Activated naive CD4-positive, alpha-beta T cell (primary cell): Measurements from ENCODE around the gene RASA1.

Experiments used
- DNase-seq, 4 experiments: peaks; one replicate each; lab custom pipeline; 2025; lab: John Stamatoyannopoulos, UW

RASA1 gene

DNA sequence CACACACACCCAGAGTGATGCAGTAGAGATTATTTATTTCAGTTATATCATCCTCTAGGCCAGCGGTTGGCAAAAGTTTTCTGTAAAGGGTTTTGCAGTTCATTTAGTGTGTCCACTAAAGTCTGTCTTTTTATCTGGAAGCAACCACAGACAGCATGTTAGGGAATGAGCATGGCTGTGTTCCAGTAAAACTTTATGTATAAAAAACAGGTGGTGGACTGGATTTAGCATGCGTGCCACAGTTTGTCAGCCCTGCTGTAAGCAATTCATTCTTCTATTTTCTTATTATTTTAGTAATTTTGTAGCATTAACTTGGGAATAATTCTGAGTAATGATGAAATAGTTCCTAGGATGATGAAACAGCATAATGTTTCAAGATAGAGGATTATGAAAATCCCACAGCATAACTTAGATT is 93.4 kb downstream of the RASA1 start:
- DNase-seq: no peak

DNA sequence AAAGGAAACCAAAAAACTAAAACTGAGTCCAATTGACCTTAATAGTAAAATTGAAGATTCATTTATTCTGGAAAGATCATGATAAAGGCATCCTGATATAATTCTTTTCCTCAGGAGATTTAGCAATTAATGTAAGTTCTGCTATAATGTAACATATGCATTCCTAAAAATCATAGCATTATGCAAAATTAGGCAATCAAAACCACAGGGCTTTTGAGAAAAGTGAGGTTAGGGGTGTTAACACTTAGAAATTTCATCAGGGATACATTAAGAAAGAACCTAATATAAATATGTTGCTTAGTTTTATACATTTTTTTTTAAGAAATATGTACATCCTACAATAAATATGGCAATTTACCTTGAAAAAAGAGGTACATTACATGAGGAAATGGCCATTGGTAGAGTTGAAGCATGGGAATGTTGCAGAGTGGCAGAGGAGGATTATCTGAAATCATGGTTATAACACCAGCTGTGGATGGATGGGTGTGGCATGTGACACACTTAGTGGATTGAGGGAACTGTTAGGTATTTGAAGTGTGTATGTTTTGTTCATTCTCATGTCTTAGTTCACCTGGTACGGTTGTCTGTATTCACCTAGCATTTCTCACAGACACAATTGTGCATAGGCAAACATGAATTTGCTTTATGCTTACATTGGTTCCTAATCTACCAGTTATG is 94.0 kb downstream of the RASA1 start:
- no peak for DNase-seq

DNA sequence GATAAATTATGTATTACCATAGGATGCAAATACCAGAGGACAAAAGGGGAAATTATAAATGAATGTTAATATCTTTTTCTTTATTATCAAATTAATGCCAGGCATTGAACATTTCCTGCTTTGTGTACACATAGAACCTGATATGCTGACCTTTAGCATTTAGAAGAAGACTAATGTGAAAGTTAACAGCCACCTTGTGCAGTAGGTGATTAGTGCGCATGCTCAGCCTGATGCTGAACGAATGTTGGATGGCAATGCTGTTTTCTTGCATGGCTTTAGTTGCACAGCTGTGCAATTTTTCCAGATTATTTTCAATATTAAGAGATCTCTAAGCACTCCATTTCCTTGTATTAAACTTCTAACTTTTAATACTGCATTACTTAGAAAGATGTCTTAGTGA is 99.6 kb downstream of the RASA1 start:
- DNase-seq: no peak

DNA sequence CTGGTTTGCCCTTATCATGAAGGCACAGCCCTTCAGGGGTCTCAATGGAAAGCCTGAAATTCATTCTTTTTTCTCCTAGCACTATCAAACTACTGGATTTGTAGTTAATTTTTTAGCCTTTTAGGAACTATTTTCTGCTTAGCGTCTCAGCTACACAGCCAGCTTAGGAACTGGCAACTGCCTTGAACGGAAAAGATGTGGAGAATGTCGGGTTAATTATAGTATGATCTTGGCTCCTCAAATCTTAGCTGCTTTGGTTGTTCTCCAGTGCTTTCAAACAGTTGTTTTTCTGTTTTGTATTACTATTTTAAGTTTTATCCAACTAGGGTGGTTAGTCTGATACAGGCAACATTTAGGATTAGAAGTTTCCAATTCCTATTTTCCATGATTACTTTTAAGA is 100.9 kb downstream of the RASA1 start:
- DNase-seq: no peak

DNA sequence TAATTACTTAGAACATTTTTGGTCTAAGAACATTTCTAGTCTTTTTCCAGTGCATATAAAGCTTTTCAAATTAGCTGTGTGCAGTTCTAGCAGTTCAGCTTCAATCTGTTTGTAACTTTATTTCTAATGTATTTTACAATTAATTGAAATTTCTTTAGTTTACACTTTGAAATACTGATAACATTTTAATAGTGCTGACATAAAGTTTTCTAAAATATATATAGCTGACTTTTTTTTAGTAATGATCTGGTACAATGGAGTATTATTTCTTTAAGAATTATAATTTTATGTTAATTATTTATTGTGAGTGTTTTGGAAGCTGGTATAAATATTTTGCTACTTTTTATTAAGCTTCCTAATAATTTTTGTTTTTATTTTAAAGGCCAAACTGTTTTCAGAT is 101.7 kb downstream of the RASA1 start:
- no peak for DNase-seq

DNA sequence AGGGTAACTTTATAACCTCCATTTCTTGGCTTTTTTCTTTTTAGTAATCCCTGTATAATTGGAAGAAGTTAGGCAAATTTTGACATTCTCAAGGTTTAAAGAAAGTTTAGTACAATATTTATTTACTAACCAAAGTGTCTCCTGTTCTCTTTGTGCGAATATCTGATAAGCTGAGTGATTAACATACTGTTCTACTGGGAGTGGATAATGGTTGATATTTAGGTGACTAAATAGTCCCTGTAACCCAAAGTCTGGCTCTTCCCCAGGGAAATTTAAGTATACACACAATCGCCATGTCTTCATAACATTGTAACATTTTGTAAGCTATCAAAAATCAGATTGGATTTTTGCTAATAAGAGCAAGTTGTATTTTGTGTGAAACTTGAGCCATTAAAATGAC is 105.0 kb downstream of the RASA1 start:
- no peak for DNase-seq

DNA sequence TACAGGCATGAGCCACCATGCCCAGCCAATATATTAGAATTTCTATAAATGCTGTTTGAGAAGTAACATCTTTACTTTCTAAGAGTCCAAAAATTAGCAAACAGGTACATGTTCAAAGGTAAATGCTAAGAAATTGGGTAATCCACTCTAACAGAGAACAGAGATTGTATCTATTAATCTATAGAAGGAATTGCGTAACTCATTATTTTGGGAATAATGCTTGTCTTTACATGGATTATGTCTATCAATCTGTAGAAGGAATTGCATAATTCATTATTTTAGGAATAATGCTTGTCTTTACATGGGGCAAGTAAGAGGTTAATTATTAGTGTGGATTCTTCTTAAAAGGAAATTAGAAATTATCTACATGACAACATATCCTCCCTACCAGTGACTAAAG is 114.5 kb downstream of the RASA1 start:
- no peak for DNase-seq

DNA sequence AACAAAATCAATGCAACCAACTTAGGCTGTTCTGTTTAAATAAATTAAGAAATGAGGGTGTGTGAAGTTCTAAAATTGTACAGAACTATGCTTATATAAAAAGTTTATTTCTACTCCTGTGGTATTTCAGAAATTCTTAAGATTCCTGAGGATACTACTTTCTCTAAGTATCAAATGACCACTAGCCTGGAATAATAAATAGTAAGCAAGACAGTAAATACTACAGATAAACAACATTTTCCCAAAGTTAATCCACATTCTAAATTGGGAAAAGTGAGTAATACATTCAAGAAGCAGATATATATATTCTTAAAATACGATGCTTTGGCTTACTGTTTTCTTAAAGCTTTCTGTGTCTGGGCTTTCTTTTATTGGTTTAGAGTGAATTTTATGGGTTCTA is 115.5 kb downstream of the RASA1 start:
- DNase-seq: no peak

DNA sequence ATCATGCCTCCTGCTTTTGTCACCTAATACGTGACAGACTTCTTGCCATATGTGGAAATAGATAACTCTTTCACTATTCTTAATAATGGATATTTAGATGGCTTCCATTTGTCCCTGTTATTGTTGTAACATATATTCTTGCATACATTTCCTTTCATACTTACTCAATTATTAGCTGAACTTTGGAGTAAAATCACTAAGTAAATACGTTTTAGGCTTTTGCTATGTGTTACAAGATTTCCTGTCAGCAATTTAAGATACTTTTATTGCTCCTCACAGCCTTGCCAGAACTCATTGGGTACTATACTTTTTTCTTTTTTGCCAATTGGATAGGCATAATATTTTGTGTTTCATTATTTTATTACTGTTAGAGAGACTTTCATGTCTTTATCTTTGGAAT is 118.1 kb downstream of the RASA1 start:
- DNase-seq: no peak

DNA sequence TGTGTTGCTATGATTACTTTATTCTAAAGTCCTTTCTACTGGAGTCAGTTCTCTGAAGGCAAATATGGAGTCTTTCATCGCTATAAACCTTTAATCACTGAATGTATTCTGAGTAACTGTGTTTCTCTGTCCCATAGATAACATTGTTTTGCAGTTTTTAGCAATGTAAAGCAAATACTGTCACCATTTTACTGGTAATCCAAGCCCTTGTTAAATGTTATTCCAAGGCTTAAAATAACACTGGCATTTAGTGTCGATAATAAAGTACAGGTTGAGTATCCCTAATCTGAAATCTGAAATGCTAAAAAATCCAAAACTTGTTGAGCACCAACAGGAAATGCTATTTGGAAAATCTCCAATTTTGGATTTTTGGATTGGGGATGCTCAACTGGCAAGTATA is 120.4 kb downstream of the RASA1 start:
- DNase-seq: no peak

DNA sequence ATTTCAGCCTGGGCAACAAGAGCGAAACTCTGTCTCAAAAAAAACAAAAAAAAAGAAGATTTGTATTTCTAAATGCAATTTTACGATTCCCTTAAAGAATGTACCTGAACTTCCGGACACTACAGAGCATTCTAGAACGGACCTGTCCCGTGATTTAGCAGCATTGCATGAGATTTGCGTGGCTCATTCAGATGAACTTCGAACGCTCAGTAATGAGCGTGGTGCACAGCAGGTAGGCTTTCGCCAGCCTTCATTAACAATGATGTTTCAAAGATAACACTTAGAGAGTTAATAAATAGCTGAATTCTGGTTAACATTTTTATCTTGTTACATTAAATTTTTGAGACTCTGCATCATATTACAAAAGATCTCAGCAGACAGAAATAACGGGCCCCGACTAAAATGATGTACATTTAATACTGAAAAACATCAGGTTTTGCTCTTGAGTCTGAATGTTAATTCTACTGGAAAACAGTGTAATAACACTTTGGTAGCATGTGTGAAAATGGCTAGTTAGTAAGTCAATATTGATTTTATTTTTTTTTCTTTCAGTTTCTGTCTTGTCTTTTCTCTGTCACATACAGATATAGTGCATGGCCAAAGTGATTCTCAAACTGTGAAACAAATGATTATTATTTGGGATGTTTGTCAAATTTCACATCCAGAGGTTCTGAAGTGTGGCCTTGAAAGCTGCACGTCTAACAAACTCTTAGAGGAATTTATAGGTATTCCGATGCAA is 121.8 kb downstream of the RASA1 start:
- no peak for DNase-seq

DNA sequence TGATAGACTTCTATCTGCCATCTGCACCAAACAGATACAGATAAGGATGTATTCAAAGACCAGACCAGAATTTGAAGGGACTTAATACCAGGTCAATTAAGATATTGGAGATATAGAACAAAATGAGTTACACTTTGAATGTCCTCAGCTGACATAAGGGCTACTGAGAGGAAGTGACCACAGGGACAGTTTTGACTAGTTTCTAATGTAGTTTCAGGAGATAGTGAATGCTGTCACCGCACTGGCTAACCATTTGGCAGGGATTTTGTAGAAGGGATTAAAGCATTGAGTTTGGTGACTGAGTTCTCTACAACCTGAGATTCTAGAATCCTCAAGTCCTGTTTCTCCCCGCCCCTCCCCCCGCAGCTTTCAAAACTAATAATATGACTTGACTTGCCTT is 122.4 kb downstream of the RASA1 start:
- no peak for DNase-seq

DNA sequence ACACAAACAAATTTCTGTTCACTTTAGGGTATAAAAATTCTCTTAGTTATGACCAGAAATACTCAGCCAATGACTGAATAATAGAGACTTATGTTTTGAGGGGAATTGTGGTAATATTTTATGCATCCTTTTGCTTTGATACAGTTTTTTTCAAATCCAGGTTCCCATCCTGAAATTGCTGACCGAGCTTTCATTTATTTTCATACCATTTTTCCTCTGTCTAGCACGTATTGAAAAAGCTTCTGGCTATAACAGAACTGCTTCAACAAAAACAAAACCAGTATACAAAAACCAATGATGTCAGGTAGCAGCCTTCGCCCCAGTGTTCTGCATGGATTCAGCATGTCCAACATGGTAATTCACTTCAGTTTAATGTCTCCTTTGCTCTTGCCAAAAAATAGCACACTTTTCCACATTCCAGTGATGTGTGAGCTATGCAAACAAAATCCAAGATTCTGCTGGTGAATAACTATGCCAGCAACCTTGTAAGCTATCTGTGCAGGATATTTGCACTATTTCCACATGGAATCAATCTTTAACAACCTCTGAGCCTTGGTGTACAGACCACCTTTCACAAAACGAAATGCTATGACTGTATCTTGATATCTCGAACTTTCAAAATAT is 123.0 kb downstream of the RASA1 start:
- no peak for DNase-seq

DNA sequence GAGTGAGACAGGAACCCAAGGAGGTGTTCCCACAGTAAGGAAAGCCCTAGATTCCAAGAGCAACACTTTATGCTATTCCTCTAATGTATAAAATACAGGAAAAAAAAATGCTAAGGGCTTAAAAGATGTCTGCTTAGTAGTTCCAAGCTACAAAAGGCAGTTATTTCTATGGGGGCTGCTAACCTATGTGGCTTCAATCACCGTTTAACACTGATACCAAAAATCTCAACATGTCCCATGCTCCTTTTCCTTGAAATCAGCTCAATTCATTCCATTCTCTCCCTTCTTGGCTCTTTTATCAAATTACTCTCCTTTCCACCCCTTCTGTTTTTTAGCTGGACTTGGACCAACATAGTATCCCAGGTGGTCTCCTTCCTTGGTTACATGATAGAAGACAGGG is 124.5 kb downstream of the RASA1 start:
- no peak for DNase-seq

DNA sequence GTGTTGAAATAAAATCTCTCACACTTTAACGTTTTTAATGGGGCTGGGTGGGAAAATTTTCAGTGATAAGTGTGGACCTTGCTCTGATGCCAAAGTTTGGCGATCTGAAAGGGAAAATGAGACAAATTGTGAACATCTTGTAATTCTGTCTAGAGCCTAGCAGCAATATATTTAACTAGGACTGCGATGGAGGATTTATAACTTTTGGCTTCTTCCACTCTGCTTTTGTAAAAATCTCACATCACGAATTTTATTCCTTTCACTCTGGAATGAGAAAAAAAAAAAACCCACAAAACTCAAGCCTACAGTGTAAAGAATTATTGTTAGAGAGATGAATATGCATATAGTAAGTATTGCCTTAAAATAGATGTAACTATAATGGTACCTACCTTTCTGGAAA is 125.1 kb downstream of the RASA1 start:
- no peak for DNase-seq

DNA sequence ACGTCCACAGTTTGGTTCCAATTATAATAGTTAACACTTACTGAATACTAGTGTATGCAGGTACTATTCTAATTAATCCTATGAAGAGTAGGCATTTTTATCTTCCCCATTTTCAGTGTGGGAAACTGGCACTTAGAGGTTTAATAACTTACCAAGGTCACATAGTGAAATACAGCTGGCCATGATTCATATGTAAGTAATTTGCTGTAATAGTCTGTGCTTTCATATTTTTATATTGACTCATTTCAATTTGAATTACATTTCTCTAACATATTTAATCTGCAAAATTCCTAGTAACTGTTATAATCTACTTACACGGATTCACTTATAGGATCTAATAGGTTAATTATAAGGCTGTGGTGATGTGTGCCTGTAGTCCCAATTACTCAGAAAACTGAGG is 125.6 kb downstream of the RASA1 start:
- DNase-seq: no peak

DNA sequence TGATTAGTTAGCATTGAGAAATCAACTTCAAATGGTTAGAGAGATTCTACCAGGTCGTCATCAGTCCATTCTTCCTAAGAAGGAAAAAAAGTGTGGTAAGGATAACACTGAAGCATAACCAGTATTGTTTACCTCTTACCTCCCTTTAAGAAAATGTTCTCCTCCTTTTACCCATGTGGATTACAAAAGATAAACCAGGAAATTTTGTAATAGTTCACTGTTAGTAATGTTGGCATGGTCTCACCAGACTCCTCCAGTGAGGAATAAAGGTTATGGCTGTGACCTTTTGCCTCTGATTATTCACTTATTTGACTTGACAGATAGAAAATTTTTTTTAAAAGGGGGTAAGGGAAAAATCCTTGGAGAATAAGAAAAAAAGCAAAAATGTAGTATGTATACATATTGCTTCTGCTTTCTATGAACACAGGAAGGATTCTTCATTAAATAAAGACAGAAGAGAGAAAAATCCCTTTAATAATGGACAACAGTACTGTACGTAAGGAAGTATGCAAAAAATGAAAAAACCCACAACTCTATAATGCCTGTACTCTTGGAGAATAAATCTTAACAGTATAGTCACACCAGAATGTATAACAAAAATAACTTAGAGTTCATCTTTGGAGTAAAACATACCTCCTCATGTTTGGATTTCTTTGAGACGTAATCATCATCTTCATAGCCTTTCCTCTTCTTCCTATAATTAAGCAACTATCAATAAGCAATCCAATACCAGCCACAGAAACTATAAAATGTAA is 126.9 kb downstream of the RASA1 start:
- DNase-seq: no peak

DNA sequence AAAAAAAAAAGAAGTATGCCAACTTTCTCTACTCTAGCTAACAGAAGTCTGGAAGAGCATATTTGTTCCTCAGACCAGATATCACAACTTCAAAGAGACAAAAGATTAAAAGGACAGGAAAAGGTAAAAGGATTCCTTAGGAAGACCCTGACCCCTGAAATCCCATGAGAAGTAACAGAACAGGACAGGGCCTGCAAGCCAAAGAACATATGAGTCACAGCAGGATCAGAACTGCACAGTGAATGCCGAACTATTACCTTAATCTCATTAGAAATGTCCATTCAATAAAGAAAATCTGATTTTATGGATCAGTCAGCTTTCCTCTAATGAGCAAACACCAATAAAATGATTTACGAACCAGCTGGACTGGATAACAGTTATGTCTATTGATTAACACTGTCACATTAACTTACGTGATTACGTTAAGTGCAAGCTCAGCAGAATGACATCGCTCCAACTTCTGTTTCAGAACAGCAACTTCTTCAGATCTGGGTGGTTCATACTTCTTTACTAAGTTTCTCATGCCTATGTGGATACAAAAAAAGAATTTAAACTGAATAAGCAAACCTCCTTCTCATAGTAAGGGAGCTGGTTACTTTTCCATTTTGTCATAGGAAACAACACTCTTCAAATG is 131.4 kb downstream of the RASA1 start:
- DNase-seq: no peak

DNA sequence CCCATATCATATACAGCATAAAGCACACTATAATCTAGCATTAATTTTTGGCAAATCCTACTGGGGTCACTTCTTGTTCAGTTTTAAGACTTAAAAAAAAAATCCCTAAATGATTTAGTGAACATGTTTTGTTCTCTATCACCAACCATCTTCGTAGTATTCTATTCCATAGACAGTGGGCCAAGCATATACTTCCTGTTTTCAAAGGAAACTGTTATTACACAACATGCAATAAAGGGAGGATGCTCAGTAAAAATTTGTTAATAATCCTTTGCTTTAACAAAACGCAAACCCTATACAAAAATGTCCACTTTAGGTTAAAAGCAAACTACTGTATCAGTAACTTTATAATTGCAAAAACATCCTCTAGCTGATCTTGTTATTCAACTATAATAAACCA is 132.0 kb downstream of the RASA1 start:
- DNase-seq: no peak

DNA sequence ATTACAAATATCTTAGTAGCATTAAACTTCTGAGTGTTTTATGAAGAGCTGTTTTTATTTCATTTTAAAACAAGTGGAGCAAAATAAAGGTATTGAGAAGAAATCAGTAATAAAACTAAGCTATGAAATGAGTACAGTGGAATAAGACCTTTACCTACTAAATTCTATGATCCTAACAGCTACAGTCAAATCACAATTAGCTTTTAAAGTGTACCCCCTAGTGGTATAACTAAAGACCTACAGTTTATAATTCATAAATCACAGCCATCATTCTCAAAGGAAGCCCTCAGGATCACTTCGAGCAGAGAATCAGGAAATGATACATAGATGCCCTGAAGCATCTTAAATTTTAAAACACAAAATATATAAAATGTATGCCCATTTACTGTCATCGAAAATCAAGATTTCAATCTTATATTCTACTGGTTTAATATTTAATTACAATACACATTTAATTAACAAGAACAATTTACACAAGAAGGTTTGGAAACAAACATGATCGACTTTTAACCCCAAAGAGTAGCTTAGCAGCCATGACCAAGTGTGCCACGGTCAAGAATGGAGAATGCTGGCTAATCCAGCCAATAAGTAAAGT is 132.7 kb downstream of the RASA1 start:
- no peak for DNase-seq

DNA sequence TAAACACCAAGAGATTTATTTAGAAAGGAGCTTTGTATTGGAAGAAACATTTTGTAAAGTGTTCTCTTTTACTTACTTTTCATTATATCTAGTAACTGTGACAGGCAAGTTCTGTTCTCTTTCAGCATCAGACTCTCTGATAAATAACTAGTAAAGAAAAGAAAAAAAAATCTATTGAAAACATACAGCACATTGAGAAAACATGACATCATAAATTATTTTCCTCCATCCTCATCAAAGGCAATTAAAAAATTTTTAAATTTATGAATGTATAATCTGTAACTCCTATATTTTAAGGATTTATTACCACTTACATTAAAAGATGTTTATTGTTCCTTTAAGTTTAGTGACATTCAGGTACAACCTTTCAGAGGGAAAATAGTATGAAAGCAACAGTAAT is 133.9 kb downstream of the RASA1 start:
- DNase-seq: no peak

DNA sequence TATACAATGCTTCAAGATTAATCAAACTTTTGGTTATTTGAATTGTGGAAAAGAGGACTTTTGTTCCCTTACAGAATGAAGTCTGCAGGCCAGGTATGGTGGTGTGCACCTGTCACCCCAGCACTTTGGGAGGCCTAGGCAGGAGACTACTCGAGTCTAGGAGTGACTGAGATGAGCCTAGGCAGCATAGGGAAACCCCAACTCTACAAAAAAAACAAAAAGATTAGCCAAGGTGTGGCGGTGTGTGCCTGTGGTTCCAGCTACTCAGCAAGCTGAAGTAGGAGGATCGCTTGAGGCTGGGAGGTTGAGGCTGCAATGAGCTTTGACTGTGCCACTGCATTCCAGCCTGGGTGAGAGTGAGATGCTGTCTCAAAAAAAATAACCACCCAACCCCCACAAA is 135.7 kb downstream of the RASA1 start:
- DNase-seq: no peak
